NB4 (cell line): ENCODE measurements around the gene ZNF341.
"Not testable (repeated sequence)": the region's sequence is repeated elsewhere in the genome, so short reads cannot be mapped to it uniquely, and the experiment has no call there.

Source experiments
- DNase-seq: peaks from one replicate; pipeline ENCODE4 v3.0.0; 2010; ENCODE audit warnings: low read depth
- H3K4me3 ChIP-seq: one replicate; pipeline ENCODE4 v1.5.1; 2011; ENCODE audit warnings: mild to moderate bottlenecking, low read depth, low read length, moderate library complexity
- MYC ChIP-seq: IDR thresholded peaks from 2 replicates; pipeline ENCODE4 v1.6.1; 2011; ENCODE audit warnings: low read depth, low read length
- POLR2A ChIP-seq: IDR thresholded peaks from 2 replicates; pipeline ENCODE4 v1.6.1; 2011; ENCODE audit warnings: mild to moderate bottlenecking; ENCODE audit not compliant: insufficient read length; ENCODE audit errors: extremely low read depth
- TF ChIP-seq, protein P1 (sequence below): IDR thresholded peaks from 2 replicates; pipeline ENCODE4 v1.6.1; 2011; ENCODE audit warnings: low read depth, low read length
- TF ChIP-seq, protein P2 (sequence below): IDR thresholded peaks from one replicate; pipeline ENCODE4 v1.5.1; 2012; ENCODE audit warnings: low read depth, low read length

The ZNF341 gene

DNA sequence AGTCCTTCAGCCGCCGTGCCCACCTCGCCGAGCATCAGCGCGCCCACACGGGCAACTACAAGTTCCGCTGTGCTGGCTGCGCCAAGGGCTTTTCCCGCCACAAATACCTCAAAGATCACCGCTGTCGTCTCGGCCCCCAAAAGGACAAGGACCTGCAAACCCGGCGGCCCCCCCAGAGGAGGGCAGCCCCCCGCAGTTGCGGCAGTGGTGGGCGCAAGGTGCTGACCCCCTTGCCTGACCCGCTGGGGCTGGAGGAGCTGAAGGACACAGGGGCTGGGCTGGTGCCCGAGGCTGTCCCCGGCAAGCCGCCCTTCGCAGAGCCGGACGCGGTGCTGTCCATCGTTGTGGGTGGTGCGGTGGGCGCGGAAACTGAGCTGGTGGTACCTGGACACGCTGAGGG, 59.2 kb downstream of the ZNF341 start:
- no peak overlapping the region for H3K4me3 ChIP-seq
- DNase-seq: no peak
- TF ChIP-seq, protein P1, sequence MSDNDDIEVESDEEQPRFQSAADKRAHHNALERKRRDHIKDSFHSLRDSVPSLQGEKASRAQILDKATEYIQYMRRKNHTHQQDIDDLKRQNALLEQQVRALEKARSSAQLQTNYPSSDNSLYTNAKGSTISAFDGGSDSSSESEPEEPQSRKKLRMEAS: no peak
- TF ChIP-seq POLR2A (no peak), MYC (no peak)
- TF ChIP-seq, protein P2, sequence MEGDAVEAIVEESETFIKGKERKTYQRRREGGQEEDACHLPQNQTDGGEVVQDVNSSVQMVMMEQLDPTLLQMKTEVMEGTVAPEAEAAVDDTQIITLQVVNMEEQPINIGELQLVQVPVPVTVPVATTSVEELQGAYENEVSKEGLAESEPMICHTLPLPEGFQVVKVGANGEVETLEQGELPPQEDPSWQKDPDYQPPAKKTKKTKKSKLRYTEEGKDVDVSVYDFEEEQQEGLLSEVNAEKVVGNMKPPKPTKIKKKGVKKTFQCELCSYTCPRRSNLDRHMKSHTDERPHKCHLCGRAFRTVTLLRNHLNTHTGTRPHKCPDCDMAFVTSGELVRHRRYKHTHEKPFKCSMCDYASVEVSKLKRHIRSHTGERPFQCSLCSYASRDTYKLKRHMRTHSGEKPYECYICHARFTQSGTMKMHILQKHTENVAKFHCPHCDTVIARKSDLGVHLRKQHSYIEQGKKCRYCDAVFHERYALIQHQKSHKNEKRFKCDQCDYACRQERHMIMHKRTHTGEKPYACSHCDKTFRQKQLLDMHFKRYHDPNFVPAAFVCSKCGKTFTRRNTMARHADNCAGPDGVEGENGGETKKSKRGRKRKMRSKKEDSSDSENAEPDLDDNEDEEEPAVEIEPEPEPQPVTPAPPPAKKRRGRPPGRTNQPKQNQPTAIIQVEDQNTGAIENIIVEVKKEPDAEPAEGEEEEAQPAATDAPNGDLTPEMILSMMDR: no peak

DNA sequence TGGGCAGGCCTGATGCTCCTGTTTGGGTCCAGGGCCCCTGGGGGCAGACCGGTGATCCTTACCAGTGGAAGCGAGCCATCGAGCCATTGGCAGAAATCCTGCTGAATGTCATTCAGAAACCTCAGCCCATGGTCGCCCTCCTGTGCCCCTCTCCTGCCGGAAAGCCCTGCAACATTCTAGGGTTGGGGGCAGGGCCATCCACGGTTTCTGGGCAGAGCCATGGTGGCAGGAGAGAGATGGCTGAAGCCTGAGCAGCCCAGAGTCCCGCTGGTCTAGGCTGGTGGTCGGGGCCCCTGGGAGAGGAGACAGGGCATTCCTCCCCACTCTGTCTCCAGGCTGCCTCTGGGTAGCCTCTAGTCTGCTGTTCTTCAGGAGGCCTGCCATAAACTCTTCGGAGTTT, 59.7 kb downstream of the ZNF341 start:
- TF ChIP-seq POLR2A: no peak
- TF ChIP-seq MYC: no peak
- TF ChIP-seq, protein P2: no peak
- TF ChIP-seq, protein P1: no peak
- no peak for DNase-seq
- no peak overlapping the region for H3K4me3 ChIP-seq

DNA sequence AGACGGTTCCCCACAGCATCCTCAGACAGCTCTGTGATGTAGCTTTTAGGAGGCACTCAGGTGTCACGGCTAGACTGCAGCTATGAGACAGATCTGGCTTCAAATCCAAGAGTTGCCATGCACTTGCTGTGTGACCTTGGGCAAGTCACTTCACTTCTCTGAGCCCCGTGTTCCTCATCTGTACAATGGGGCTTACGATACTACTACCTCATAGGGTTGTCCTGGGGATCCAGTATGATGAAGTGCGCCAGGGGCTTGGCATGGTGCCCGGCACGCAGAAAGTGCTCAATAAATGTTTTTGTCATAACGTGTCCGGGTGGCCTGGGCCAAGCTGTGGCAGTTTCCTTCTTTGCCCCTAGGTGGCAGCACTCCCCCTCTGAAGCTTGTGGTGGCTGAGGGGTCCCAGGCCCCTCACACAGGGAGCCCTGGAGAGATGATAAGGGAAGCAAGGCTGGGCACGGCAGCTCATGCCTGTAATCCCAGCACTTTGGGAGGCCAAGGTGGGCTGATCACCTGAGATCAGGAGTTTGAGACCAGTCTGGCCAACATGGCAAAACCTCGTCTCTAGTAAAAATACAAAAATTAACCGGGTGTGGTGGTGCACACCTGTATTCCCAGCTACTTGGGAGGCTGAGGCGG, 60.3 kb downstream of the ZNF341 start:
- TF ChIP-seq, protein P2: peak; percentile 75
- TF ChIP-seq, protein P1: no peak
- DNase-seq: peak; percentile 49
- H3K4me3 ChIP-seq: no peak overlapping the region

DNA sequence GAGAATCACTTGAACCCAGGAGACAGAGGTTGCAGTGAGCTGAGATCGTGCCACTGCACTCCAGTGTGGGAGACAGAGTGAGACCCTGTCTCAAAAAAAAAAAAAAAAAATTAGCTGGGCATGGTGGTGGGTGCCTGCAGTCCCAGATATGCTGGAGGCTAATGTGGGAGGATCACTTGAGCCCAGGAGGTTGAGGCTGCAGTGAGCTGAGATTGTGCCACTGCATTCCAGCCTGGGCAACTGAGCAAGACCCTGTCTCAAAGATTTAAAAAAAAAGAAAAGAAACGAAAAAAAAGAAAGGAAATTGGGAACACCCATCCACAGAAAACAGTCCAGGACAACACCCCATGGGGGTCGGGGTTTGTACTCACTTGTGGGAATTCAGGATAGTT, 60.8 kb downstream of the ZNF341 start:
- H3K4me3 ChIP-seq: not testable (repeated sequence)

DNA sequence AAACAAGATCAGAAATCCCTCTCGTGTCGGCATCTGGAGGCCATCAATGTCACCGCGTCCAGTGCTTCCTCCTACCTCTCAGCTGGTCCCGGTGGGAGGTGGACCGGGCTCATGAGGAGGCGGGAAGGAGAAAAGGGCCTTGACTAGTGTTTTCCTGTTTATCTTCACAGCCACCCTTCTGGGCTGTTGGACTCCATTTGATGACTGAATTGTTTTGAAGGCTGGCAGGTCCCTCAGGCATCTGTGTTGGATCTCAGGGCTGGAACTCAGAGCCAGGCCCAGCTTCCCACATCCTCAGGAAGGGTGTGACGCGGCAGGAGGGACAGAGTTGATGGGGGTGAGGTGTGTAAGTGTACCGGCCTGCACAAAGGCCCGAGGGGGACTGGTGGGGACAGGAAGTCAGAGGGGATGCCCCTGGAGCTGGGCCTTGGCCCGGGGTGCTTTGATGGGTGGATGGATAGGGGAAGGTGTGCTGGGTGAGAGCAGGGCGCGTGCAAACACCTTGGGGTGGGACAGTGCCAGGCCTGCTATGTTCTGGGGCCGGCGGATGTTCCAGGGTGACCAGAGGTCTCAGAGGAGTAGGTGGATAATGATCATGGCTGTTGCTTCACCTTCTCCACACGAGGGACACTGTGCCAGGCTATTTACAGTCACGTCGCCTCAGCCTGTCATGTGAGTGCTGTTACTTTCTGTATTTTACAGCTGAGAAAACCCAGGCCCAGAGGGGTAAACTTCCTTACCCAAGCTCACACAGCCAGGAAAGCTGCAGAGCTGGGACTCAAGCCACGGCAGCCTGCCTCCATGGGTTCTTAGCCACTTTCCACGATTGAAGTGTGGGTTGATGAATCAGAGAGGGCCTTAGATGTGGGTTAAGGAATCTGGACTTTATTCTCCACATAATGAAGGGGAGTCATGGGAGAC, 61.5 kb downstream of the ZNF341 start:
- TF ChIP-seq, protein P1: no peak
- TF ChIP-seq POLR2A (no peak), MYC (no peak)
- TF ChIP-seq, protein P2: no peak
- H3K4me3 ChIP-seq: no peak overlapping the region
- DNase-seq: no peak

More for the DNA sequence above, 60.8 kb downstream of the ZNF341 start:
- DNase-seq: not testable (repeated sequence)

DNA sequence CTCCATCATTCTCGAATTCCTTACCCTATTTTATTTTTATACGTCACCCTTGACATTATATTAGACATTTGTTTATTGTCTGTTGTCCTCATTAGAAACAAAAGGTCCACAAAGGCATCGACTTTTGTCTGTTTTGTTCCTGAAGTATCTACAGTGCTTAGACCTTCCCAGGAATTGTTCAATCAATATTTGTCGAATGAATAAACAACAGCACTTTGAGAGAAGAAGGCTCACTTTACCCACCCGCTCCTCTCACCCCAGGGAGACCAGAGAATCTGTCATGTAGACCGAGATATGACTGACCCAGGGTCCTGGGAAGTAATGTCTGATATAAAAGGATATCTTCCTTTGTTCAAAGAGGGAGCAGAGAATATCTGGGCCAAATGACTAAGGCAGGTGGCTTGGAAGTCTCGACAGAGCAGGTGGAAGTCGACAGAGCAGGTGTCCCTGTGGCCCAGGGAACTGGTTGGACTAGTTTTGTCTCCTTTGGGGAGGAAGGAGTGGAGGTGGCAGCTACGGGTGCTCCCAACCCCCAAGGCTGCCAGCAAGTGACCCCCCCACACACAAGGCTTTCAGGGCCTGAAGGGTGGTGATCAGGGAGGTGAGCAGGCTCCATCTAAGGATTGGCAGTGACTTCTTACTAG, 64.6 kb downstream of the ZNF341 start:
- TF ChIP-seq, protein P2: no peak
- TF ChIP-seq MYC (no peak), POLR2A (no peak)
- TF ChIP-seq, protein P1: no peak
- H3K4me3 ChIP-seq: no peak overlapping the region
- DNase-seq: no peak
